IPS DF 6.9 (cell line): ENCODE results near the gene UBAC2.

Source experiments
- DNase-seq: peaks from one replicate; pipeline ENCODE4 v3.0.0-alpha.2; 2013; ENCODE audit warnings: low read depth, low spot score
- H3K27ac ChIP-seq: one replicate; pipeline ENCODE4 v1.5.1; 2013; ENCODE audit warnings: low read length, control low read depth
- H3K27me3 ChIP-seq: 2 replicates; pipeline ENCODE4 v1.6.1; 2013; ENCODE audit warnings: mild to moderate bottlenecking, low read length; ENCODE audit not compliant: control insufficient read depth, insufficient read depth
- H3K36me3 ChIP-seq: 2 replicates; pipeline ENCODE4 v1.6.1; 2013; ENCODE audit warnings: low read length; ENCODE audit not compliant: control insufficient read depth, insufficient read depth
- H3K4me1 ChIP-seq: 2 replicates; pipeline ENCODE4 v1.6.1; 2013; ENCODE audit warnings: low read length; ENCODE audit not compliant: control insufficient read depth, insufficient read depth
- H3K4me3 ChIP-seq: 2 replicates; pipeline ENCODE4 v1.5.1; 2013; ENCODE audit warnings: mild to moderate bottlenecking, low read length
- H3K9me3 ChIP-seq: 2 replicates; pipeline ENCODE4 v1.6.1; 2013; ENCODE audit warnings: low read length, inconsistent platforms; ENCODE audit not compliant: control insufficient read depth, insufficient read depth
- WGBS: extraction: QIAGEN DNeasy Blood & Tissue Kit; methylation state at CpG from one replicate; pipeline ENCODE4 v1.1.7; 2013; ENCODE audit warnings: mixed read lengths, missing lambda C conversion rate; ENCODE audit not compliant: insufficient read length, insufficient coverage; 5-methylcytosine and 5-hydroxymethylcytosine counted together

Gene UBAC2

GRCh38 chr13:99200432-99201167 lies at the start of gene UBAC2:
Gene UBAC2 (plus strand): TSS chr13:99200854. CDS start chr13:99200909, 55 bp downstream.
- WGBS = no CpG with 5 or more reads among the region's 76 CpGs
- H3K4me1 ChIP-seq = 0 out of 2 replicates have a peak, but pooled peaks cover 2% of the 10 kb centered on the region
- H3K27me3 ChIP-seq = no peaks in the 10 kb centered on the region
- peak; percentile 89 for DNase-seq
- no peaks in the 10 kb centered on the region for H3K36me3 ChIP-seq
- H3K27ac ChIP-seq = no peak within 1 kb of the TSS
- H3K4me3 ChIP-seq = peak within 1 kb of the TSS; percentile 99
- no peaks in the 10 kb centered on the region for H3K9me3 ChIP-seq

DNA sequence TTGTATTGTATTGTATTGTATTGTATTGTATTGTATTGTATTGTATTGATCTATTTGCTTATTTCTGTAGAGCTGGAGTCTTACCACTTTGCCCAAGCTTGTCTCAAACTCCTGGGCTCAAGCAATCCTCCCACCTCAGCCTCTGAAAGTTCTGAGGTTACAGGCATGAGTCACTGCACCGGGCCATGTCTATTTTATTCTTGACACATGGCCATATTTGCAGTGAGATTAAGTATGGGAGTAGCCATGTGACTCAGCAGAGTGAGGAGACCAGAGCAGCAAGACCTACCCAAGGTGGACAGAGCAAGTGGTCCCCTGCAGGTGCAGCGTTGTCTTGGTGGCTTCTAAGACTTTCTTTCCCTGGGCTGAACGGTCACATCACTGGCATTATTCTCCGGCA lies 49.1 kb upstream of the UBAC2 start:
- Histone ChIP-seq H3K9me3 (no peaks in the 10 kb centered on the region), H3K4me3 (no peak overlapping the region), H3K4me1 (no peaks in the 10 kb centered on the region), H3K27ac (no peak overlapping the region), H3K36me3 (no peaks in the 10 kb centered on the region), H3K27me3 (no peaks in the 10 kb centered on the region)
- WGBS = no CpG with 5 or more reads among the region's 4 CpGs
- DNase-seq = no peak

- DNase-seq = no peak
- no peaks in the 10 kb centered on the region for H3K27me3 ChIP-seq
- no peaks in the 10 kb centered on the region for H3K36me3 ChIP-seq
- no peak overlapping the region for H3K27ac ChIP-seq
- H3K4me3 ChIP-seq = no peak overlapping the region
- H3K4me1 ChIP-seq = no peaks in the 10 kb centered on the region
- H3K9me3 ChIP-seq = no peaks in the 10 kb centered on the region
- WGBS = no CpG with 5 or more reads among the region's 1 CpG
Measured at GRCh38 chr13:99153219-99153618, 47.4 kb upstream of the UBAC2 start.

DNA sequence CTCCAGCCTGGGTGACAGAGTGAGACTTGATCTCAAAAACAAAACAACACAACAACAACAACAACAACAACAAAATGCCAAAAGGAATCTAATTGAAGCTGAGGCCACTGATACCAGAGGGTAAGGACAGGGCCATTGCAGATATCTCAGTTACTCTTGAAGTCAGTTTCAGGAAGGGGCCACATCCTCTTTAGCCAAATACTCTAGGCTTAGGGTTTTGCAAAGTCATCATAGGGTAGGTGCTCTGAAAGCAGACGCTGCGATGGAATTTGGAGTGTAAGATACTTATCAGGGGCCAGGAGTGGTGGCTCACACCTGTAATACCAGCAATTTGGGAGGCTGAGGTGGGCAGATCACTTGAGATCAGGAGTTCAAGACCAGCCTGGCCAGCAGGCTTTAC lies 46.6 kb upstream of the UBAC2 start:
- Histone ChIP-seq H3K36me3 (no peaks in the 10 kb centered on the region), H3K4me1 (no peaks in the 10 kb centered on the region), H3K27me3 (no peaks in the 10 kb centered on the region), H3K9me3 (no peaks in the 10 kb centered on the region), H3K27ac (no peak overlapping the region), H3K4me3 (no peak overlapping the region)
- no CpG with 5 or more reads among the region's 2 CpGs for WGBS
- no peak for DNase-seq

DNA sequence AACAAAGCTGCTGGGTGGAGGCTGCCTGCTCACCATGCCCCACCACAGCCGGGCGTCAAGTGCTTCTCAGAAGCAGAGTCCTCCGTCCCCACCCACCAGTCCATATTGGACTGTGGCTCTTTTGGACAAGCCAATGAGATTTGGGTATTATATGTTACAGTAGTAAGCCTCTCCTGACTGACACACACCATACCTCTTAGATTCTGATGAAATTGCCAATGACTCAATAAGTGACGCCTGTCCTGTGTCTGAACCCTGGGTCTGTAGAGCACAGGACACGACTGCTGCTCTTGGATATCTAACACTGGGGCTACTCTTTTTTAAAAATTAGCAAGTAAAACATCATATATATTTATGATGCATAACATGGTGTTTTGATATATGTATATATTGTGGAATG lies 44.8 kb upstream of the UBAC2 start:
- no peaks in the 10 kb centered on the region for H3K4me1 ChIP-seq
- no peak overlapping the region for H3K27ac ChIP-seq
- no CpG with 5 or more reads among the region's 5 CpGs for WGBS
- H3K36me3 ChIP-seq = no peaks in the 10 kb centered on the region
- DNase-seq = no peak
- H3K27me3 ChIP-seq = no peaks in the 10 kb centered on the region
- no peaks in the 10 kb centered on the region for H3K9me3 ChIP-seq
- H3K4me3 ChIP-seq = no peak overlapping the region

DNA sequence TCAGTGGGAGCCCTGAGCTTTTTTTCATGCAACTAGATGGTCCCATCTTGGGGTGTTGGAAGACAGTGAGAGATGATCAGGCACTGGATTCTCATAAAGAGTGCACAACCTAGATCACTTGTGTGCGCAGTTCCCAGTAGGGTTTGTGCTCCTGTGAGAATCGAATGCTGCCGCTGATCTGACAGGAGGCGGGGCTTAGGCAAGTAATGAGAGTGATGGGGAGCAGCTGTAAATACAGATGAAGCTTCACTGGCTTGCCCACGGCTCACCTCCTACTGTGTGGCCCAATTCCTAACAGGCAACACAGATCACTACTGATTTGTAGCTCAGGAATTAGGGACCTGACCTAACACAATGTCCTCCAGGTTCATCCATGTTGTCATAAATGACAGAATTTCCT lies 43.6 kb upstream of the UBAC2 start:
- H3K9me3 ChIP-seq = no peaks in the 10 kb centered on the region
- DNase-seq = no peak
- H3K27me3 ChIP-seq = no peaks in the 10 kb centered on the region
- H3K27ac ChIP-seq = no peak overlapping the region
- H3K36me3 ChIP-seq = no peaks in the 10 kb centered on the region
- H3K4me1 ChIP-seq = no peaks in the 10 kb centered on the region
- WGBS = no CpG with 5 or more reads among the region's 5 CpGs
- H3K4me3 ChIP-seq = no peak overlapping the region

DNA sequence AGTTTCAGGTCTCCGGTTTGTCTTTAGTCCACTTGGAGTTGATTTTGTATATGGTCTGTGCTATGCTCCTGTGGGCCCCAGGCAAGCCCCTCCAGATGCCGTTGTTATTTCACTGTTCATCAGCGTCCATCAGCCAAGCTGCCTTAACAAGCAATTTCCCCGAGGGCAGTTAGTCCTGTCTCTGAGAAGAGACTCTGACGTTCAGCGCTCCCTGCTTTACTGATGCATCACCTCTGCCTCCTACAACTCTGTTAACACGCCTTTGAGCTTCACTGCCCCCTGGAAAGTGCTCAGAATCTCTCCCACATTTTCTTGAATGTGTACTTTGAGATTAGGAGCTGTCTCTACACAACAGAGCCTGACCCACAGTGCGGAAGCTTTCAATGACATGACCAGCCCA lies 41.8 kb upstream of the UBAC2 start:
- Histone ChIP-seq H3K9me3 (no peaks in the 10 kb centered on the region), H3K4me1 (no peaks in the 10 kb centered on the region), H3K4me3 (no peak overlapping the region), H3K36me3 (no peaks in the 10 kb centered on the region), H3K27me3 (no peaks in the 10 kb centered on the region), H3K27ac (no peak overlapping the region)
- WGBS = no CpG with 5 or more reads among the region's 8 CpGs
- no peak for DNase-seq

- H3K9me3 ChIP-seq = no peaks in the 10 kb centered on the region
- no peak for DNase-seq
- no peak overlapping the region for H3K27ac ChIP-seq
- no peaks in the 10 kb centered on the region for H3K4me1 ChIP-seq
- H3K27me3 ChIP-seq = no peaks in the 10 kb centered on the region
- H3K4me3 ChIP-seq = no peak overlapping the region
- no CpG with 5 or more reads among the region's 8 CpGs for WGBS
- H3K36me3 ChIP-seq = no peaks in the 10 kb centered on the region
Measured at GRCh38 chr13:99159331-99160061, 41.2 kb upstream of the UBAC2 start.

GRCh38 chr13:99160415-99160814 lies 40.2 kb upstream of the UBAC2 start:
- H3K4me3 ChIP-seq = no peak overlapping the region
- no peak overlapping the region for H3K27ac ChIP-seq
- DNase-seq = no peak
- H3K9me3 ChIP-seq = no peaks in the 10 kb centered on the region
- no peaks in the 10 kb centered on the region for H3K4me1 ChIP-seq
- no peaks in the 10 kb centered on the region for H3K36me3 ChIP-seq
- WGBS = no CpG with 5 or more reads among the region's 4 CpGs
- no peaks in the 10 kb centered on the region for H3K27me3 ChIP-seq

GRCh38 chr13:99161512-99161911 lies 39.1 kb upstream of the UBAC2 start:
- H3K9me3 ChIP-seq = no peaks in the 10 kb centered on the region
- no peaks in the 10 kb centered on the region for H3K4me1 ChIP-seq
- no peak overlapping the region for H3K27ac ChIP-seq
- no peaks in the 10 kb centered on the region for H3K27me3 ChIP-seq
- H3K36me3 ChIP-seq = no peaks in the 10 kb centered on the region
- H3K4me3 ChIP-seq = no peak overlapping the region
- DNase-seq = no peak
- no CpG with 5 or more reads among the region's 1 CpG for WGBS
